Endothelial cell of umbilical vein (primary cell): ENCODE measurements around the gene ZNF804A. TPM values are rescaled to one million over a fixed set of nuclear protein-coding genes. Genes with fewer than 3 reads are reported as not detected.

Experiments
- BruUV-seq: library from RNA; stranded (reverse); fragments of 400-500 nt; replicated peaks from 2 replicates; lab custom pipeline; 2021; lab: Mats Ljungman, UMichigan
- CTCF ChIA-PET: fragments of 300-600, 350-600 bp; sonication (Branson Sonifier 250); formaldehyde crosslinking; loops from one replicate; lab custom pipeline; 2021; ENCODE audit warnings: antibody characterized with exemption, inconsistent platforms; lab: Charles Lee
- POLR2A ChIA-PET: fragments of 300-600, 350-600 bp; sonication (Branson Sonifier 250); formaldehyde crosslinking; loops from one replicate; lab custom pipeline; 2021; ENCODE audit warnings: antibody characterized with exemption, inconsistent platforms; lab: Charles Lee
- DNase-seq: peaks from one replicate; pipeline ENCODE4 v3.0.0-alpha.2; 2011; ENCODE audit warnings: low read depth, low spot score
- FAIRE-seq: peaks from 2 replicates; lab custom pipeline; 2011; peaks lifted over from hg19 to GRCh38; lab: Jason Lieb, UNC
- H2AFZ ChIP-seq: 2 replicates; pipeline ENCODE4 v1.6.0; 2012; ENCODE audit warnings: low read depth, low read length, control low read depth, inconsistent platforms
- H3K27ac ChIP-seq: 2 replicates; pipeline ENCODE4 v1.5.1; 2011; ENCODE audit warnings: low read depth, mild to moderate bottlenecking, control low read depth, low read length, moderate library complexity; ENCODE audit not compliant: insufficient read depth
- H3K27me3 ChIP-seq, 2 experiments: 2 replicates each; pipeline versions ENCODE4 v1.6.0 to v1.6.1; 2011; ENCODE audit warnings: low read length in 2 of 2, mixed read lengths in 1 of 2; ENCODE audit not compliant: control insufficient read depth in 2 of 2, insufficient read depth in 2 of 2
- H3K36me3 ChIP-seq, 2 experiments: 2 replicates in 1 of 2; 3 replicates in 1 of 2; pipeline ENCODE4 v1.5.1; 2011; ENCODE audit warnings: low read length in 2 of 2, mild to moderate bottlenecking in 1 of 2, moderate library complexity in 1 of 2; ENCODE audit not compliant: control insufficient read depth in 2 of 2, insufficient read depth in 2 of 2; ENCODE audit errors: extremely low read depth in 1 of 2
- H3K4me1 ChIP-seq: 3 replicates; pipeline ENCODE4 v1.5.1; 2011; ENCODE audit warnings: mild to moderate bottlenecking, low read length; ENCODE audit not compliant: control insufficient read depth, insufficient read depth; ENCODE audit errors: extremely low read depth
- H3K4me2 ChIP-seq: 2 replicates; pipeline ENCODE4 v1.6.1; 2011; ENCODE audit warnings: low read length, control low read depth, mixed read lengths; ENCODE audit not compliant: insufficient read depth
- H3K4me3 ChIP-seq, 3 experiments: fragments of 200-600 bp in 1 of 3; sonication (generic), shearing (Covaris generic) in 1 of 3; replicated peaks in 1 of 3; 2 replicates each; pipeline ENCODE4 v1.5.1; 2011 to 2016; ENCODE audit warnings: control low read depth in 3 of 3, low read length in 3 of 3, mild to moderate bottlenecking in 2 of 3, inconsistent platforms in 1 of 3, low read depth in 1 of 3, moderate library complexity in 1 of 3; ENCODE audit not compliant: insufficient read depth in 1 of 3
- H3K79me2 ChIP-seq: 2 replicates; pipeline ENCODE4 v1.6.0; 2012; ENCODE audit warnings: low read length, inconsistent platforms; ENCODE audit not compliant: control insufficient read depth, insufficient read depth
- H3K9ac ChIP-seq: replicated peaks from 2 replicates; pipeline ENCODE3; 2011; ENCODE audit warnings: low read length, control low read depth; ENCODE audit not compliant: insufficient read depth; ENCODE audit errors: extremely low read depth
- H3K9me1 ChIP-seq: replicated peaks from 3 replicates; pipeline ENCODE4 v1.6.0; 2011; ENCODE audit warnings: mild to moderate bottlenecking, low read length; ENCODE audit not compliant: control insufficient read depth, insufficient read depth; ENCODE audit errors: extremely low read depth
- H3K9me3 ChIP-seq: replicated peaks from 2 replicates; pipeline ENCODE4 v1.5.1; 2012; ENCODE audit warnings: low read length, inconsistent platforms; ENCODE audit not compliant: control insufficient read depth, insufficient read depth
- H4K20me1 ChIP-seq: replicated peaks from 2 replicates; pipeline ENCODE3; 2011; ENCODE audit warnings: mild to moderate bottlenecking, low read length; ENCODE audit not compliant: control insufficient read depth, insufficient read depth; ENCODE audit errors: extremely low read depth
- CTCF ChIP-seq, 2 donors: IDR thresholded peaks; 1 replicate in 1 of 2; 2 replicates in 1 of 2; pipeline ENCODE4 v1.5.1; 2011; ENCODE audit warnings: low read length in 2 of 2, mild to moderate bottlenecking in 2 of 2, moderate library complexity in 2 of 2, control low read depth in 1 of 2, inconsistent platforms in 1 of 2, low read depth in 1 of 2; ENCODE audit not compliant: insufficient read depth in 1 of 2; ENCODE audit errors: extremely low read depth in 1 of 2
- EZH2 ChIP-seq: IDR thresholded peaks from 2 replicates; pipeline ENCODE4 v1.6.1; 2012; ENCODE audit warnings: borderline replicate concordance, low read depth, mild to moderate bottlenecking, moderate library complexity, low read length, inconsistent platforms; ENCODE audit not compliant: severe bottlenecking
- FOS ChIP-seq: IDR thresholded peaks from 2 replicates; pipeline ENCODE4 v1.6.1; 2011; ENCODE audit warnings: mild to moderate bottlenecking, low read length, moderate library complexity, borderline replicate concordance; ENCODE audit not compliant: insufficient read depth
- GATA2 ChIP-seq: IDR thresholded peaks from 2 replicates; pipeline ENCODE4 v1.7.0; 2011; ENCODE audit warnings: low read depth, mild to moderate bottlenecking, moderate library complexity, mixed read lengths, low read length; ENCODE audit not compliant: insufficient read length, insufficient read depth
- JUN ChIP-seq: IDR thresholded peaks from 2 replicates; pipeline ENCODE4 v1.6.1; 2011; ENCODE audit warnings: borderline replicate concordance, low read depth; ENCODE audit not compliant: insufficient read length, insufficient read depth
- MAX ChIP-seq: IDR thresholded peaks from 2 replicates; pipeline ENCODE4 v1.6.1; 2011; ENCODE audit not compliant: insufficient read depth, insufficient read length
- MYC ChIP-seq: IDR thresholded peaks from one replicate; pipeline ENCODE4 v1.6.1; 2011; ENCODE audit warnings: mild to moderate bottlenecking, low read depth, low read length
- POLR2A ChIP-seq: IDR thresholded peaks from 2 replicates; pipeline ENCODE4 v1.6.1; 2012; ENCODE audit warnings: low read depth, mild to moderate bottlenecking, control low read depth, low read length
- POLR2AphosphoS5 ChIP-seq: IDR thresholded peaks from 2 replicates; pipeline ENCODE4 v1.6.1; 2012; ENCODE audit warnings: low read depth, mild to moderate bottlenecking, control low read depth, low read length, moderate library complexity; ENCODE audit not compliant: insufficient read depth
- dilution Hi-C: fragments of 300-500 bp; cut with MboI; formaldehyde crosslinking; loops from one replicate; pipeline ENCODE4 v1.15.0; 2019; ENCODE audit warnings: low sequenced_read_pairs; ENCODE audit not compliant: extremely low pct_ligation_motif_present
- intact Hi-C: fragments of 100-400 bp; cut with micrococcal nuclease; formaldehyde crosslinking; loops from one replicate; pipeline ENCODE4 v1.10.0; 2022
- polyA plus RNA-seq, 4 experiments: library from polyadenylated mRNA; depleted of rRNA in 3 of 4; stranded (reverse) in 3 of 4; unstranded in 1 of 4; fragments of >200 nt; gene quantifications; 2 replicates each; pipeline versions ENCODE4 v1.2.1 to v1.2.3, GENCODE V29; 2011 to 2012; ENCODE audit warnings: missing spikeins in 1 of 4
- total RNA-seq: library from RNA; stranded (reverse); gene quantifications from 2 replicates; pipeline ENCODE4 v1.2.3, GENCODE V29; 2021

The ZNF804A gene
- total and polyA plus RNA-seq, 2 donors (not counting 3 experiments of a cell fraction or from before 2014, with no cell fraction given), result 0.22 TPM; not detected in 1

- H3K4me2 ChIP-seq, result no peak overlapping the region
- no peak overlapping the region for H3K27ac ChIP-seq
- FAIRE-seq (no peak), DNase-seq (no peak)
- H3K9ac ChIP-seq, result no peak overlapping the region
- TF ChIP-seq GATA2, result no peak
- no peak for TF ChIP-seq JUN
- TF ChIP-seq FOS, result no peak
- TF ChIP-seq POLR2AphosphoS5, result no peak
- no peak for TF ChIP-seq POLR2A
- TF ChIP-seq MAX, result no peak
- no peak for TF ChIP-seq MYC
- TF ChIP-seq EZH2, result no peak
- TF ChIP-seq CTCF (IDR thresholded peaks at IDR 0.05; ENCODE audit: extremely low read depth in 1 of 2, insufficient read depth in 1 of 2, low read depth in 1 of 2, low read length in 2 of 2), result no peak
- BruUV-seq, result no TSS peak
- H3K4me1 ChIP-seq, result no peaks in the 10 kb centered on the region
- ChIA-PET POLR2A (no interaction called here), CTCF (no interaction called here)
- no peaks in the 10 kb centered on the region for H4K20me1 ChIP-seq
- intact Hi-C loops, result no loop called here
- dilution Hi-C loops, result no loop called here
- H3K36me3 ChIP-seq, result no peaks in the 10 kb centered on the region
- H3K79me2 ChIP-seq, result no peaks in the 10 kb centered on the region
- no peaks in the 10 kb centered on the region for H3K27me3 ChIP-seq
- no peaks in the 10 kb centered on the region for H3K9me1 ChIP-seq
- H3K9me3 ChIP-seq, result no peaks in the 10 kb centered on the region
- no peak overlapping the region for H3K4me3 ChIP-seq
- H2AFZ ChIP-seq, result no peak overlapping the region
Observed at GRCh38 chr2:184549153-184549552, 49.2 kb upstream of the ZNF804A start.
